H1 (cell line): Measurements from ENCODE around the gene PLPPR2.

Experiments used
- CREB1 ChIP-seq: IDR thresholded peaks from 2 replicates; pipeline ENCODE4 v1.6.1; 2012; ENCODE audit warnings: inconsistent platforms
- CTCF ChIP-seq, 3 experiments: IDR thresholded peaks; 1 replicate in 2 of 3; 2 replicates in 1 of 3; pipeline versions ENCODE4 v1.5.1 to v1.6.1; 2011; ENCODE audit warnings: low read length in 3 of 3, mild to moderate bottlenecking in 3 of 3, inconsistent platforms in 2 of 3, low read depth in 1 of 3, moderate library complexity in 1 of 3; ENCODE audit not compliant: insufficient read depth in 1 of 3; ENCODE audit errors: control extremely low read depth in 1 of 3
- EZH2 ChIP-seq: fragments of 200-600 bp; sonication (generic); IDR thresholded peaks from 2 replicates; pipeline ENCODE4 v1.7.1; 2012; ENCODE audit warnings: low read depth, mild to moderate bottlenecking, moderate library complexity, low read length, inconsistent platforms; ENCODE audit not compliant: severe bottlenecking
- GTF2F1 ChIP-seq: IDR thresholded peaks from 2 replicates; pipeline ENCODE4 v1.6.1; 2012; ENCODE audit warnings: low read depth, low read length, improper control_type of control experiment, borderline replicate concordance
- JUN ChIP-seq: IDR thresholded peaks from 2 replicates; pipeline ENCODE4 v1.6.1; 2011; ENCODE audit warnings: low read depth, mild to moderate bottlenecking, improper control_type of control experiment, low read length
- POLR2A ChIP-seq, 2 experiments: IDR thresholded peaks; 1 replicate in 1 of 2; 2 replicates in 1 of 2; pipeline ENCODE4 v1.6.1; 2011; ENCODE audit warnings: low read depth in 2 of 2, low read length in 2 of 2, mild to moderate bottlenecking in 2 of 2; ENCODE audit errors: control extremely low read depth in 1 of 2
- POLR2AphosphoS5 ChIP-seq: IDR thresholded peaks from 2 replicates; pipeline ENCODE4 v1.6.1; 2011; ENCODE audit warnings: low read depth, low read length
- RAD21 ChIP-seq, 2 experiments: IDR thresholded peaks in 1 of 2; conservative IDR thresholded peaks in 1 of 2; 2 replicates each; pipeline ENCODE4 v1.6.1; 2011; ENCODE audit warnings: low read depth in 2 of 2, low read length in 2 of 2, improper control_type of control experiment in 1 of 2, inconsistent platforms in 1 of 2, mild to moderate bottlenecking in 1 of 2, moderate library complexity in 1 of 2
- RNF2 ChIP-seq: fragments of 200-900, 300-1000 bp; sonication (generic); IDR thresholded peaks from 2 replicates; pipeline ENCODE4 v1.7.1; 2016; ENCODE audit warnings: borderline replicate concordance, low read depth, mild to moderate bottlenecking, antibody characterized with exemption, low read length; ENCODE audit not compliant: poor library complexity, severe bottlenecking; ENCODE audit errors: missing control alignments
- RXRA ChIP-seq: IDR thresholded peaks from 2 replicates; pipeline ENCODE4 v1.6.1; 2011; ENCODE audit warnings: low read depth, mild to moderate bottlenecking, low read length, moderate library complexity; ENCODE audit not compliant: insufficient read depth
- TAF1 ChIP-seq: IDR thresholded peaks from 2 replicates; pipeline ENCODE4 v1.6.1; 2011; ENCODE audit warnings: mild to moderate bottlenecking, low read depth, low read length
- TCF12 ChIP-seq: IDR thresholded peaks from 2 replicates; pipeline ENCODE4 v1.6.1; 2011; ENCODE audit warnings: low read depth, mild to moderate bottlenecking, low read length

GRCh38 chr19:11380653-11381537, 25.7 kb downstream of the PLPPR2 start:
- TF ChIP-seq CTCF (IDR thresholded peaks at IDR 0.05; ENCODE audit: control extremely low read depth in 1 of 3, insufficient read depth in 1 of 3, low read depth in 1 of 3, low read length in 3 of 3) (peak; percentile 60 to 71 (median 67)), POLR2AphosphoS5 (peak; percentile 84), TCF12 (0 out of 2 replicates have a peak, but pooled peaks have one; percentile 43), RNF2 (no peak), JUN (no peak), GTF2F1 (no peak), POLR2A (IDR thresholded peaks at IDR 0.05; ENCODE audit: control extremely low read depth in 1 of 2, low read depth in 2 of 2, low read length in 2 of 2) (peak; percentile 81 to 85), RXRA (no peak), TAF1 (peak; percentile 88), EZH2 (no peak), RAD21 (IDR thresholded peaks at IDR 0.05 in 1 of 2, conservative IDR thresholded peaks at IDR 0.05 in 1 of 2; ENCODE audit: low read depth in 2 of 2, low read length in 2 of 2) (peak; percentile 50 to 66), CREB1 (peak; percentile 89)
